AG04450 (cell line): ENCODE data around the gene MICOS13. TPM values are rescaled to one million over a fixed set of nuclear protein-coding genes. Genes with fewer than 3 reads are reported as not detected.

ENCODE experiments used
- CTCF ChIA-PET: fragments of 300-600, 350-600 bp; formaldehyde crosslinking; extraction: SDS; loops from one replicate; lab custom pipeline; 2022; ENCODE audit warnings: antibody characterized with exemption, inconsistent platforms; lab: Charles Lee
- POLR2A ChIA-PET: fragments of 350-600 bp; formaldehyde crosslinking; extraction: SDS; loops from one replicate; lab custom pipeline; 2021; ENCODE audit warnings: antibody characterized with exemption, inconsistent platforms; lab: Yijun Ruan, JAX
- DNase-seq: peaks from one replicate; pipeline ENCODE4 v3.0.0-alpha.2; 2011; ENCODE audit warnings: low read depth, low spot score
- H3K27ac ChIP-seq: one replicate; pipeline ENCODE4 v1.5.1; 2012; ENCODE audit warnings: low read depth, low read length, control low read depth
- H3K27me3 ChIP-seq: one replicate; pipeline ENCODE4 v1.6.0; 2012; ENCODE audit warnings: low read length; ENCODE audit not compliant: control insufficient read depth, insufficient read depth
- H3K4me3 ChIP-seq: 2 replicates; pipeline ENCODE4 v1.5.1; 2011; ENCODE audit warnings: mild to moderate bottlenecking, low read depth, low read length, control low read depth
- H3K9me3 ChIP-seq: 2 replicates; pipeline ENCODE4 v1.5.1; 2012; ENCODE audit warnings: low read length; ENCODE audit not compliant: control insufficient read depth, insufficient read depth
- CTCF ChIP-seq: IDR thresholded peaks from 2 replicates; pipeline ENCODE4 v1.5.1; 2011; ENCODE audit warnings: low read depth, low read length, control low read depth, inconsistent platforms
- polyA minus RNA-seq: library from RNA; depleted of rRNA, polyadenylated mRNA; stranded (reverse); fragments of >200 nt; gene quantifications from 2 replicates; pipeline ENCODE4 v1.2.3, GENCODE V29; 2011; rRNA and poly(A)+ RNA removed
- polyA plus RNA-seq: library from polyadenylated mRNA; depleted of rRNA; stranded (reverse); fragments of >200 nt; gene quantifications from 2 replicates; pipeline ENCODE4 v1.2.3, GENCODE V29; 2011; rRNA removed

Gene MICOS13, protein sequence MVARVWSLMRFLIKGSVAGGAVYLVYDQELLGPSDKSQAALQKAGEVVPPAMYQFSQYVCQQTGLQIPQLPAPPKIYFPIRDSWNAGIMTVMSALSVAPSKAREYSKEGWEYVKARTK
- 25.2 and 39.3 TPM in 2 replicates for polyA plus RNA-seq
- 8.0 and 8.5 TPM in 2 replicates for polyA minus RNA-seq

- peak; percentile 97 for DNase-seq
- no peak for TF ChIP-seq CTCF
- H3K4me3 ChIP-seq: peak within 1 kb of the TSS; percentile 96
- CTCF ChIA-PET: no interaction called here
- peaks cover 4% of the 10 kb centered on the region; the same call in 1 of the 2 replicates for H3K9me3 ChIP-seq
- H3K27me3 ChIP-seq: no peaks in the 10 kb centered on the region
- POLR2A ChIA-PET: no interaction called here
- H3K27ac ChIP-seq: peak within 1 kb of the TSS; percentile 81
These were observed at the start of gene MICOS13, which contains the start of gene HSD11B1L for GRCh38 chr19:5680437-5681368. MICOS13 (minus strand) TSS chr19:5680516; CDS start chr19:5680486, 30 bp downstream. HSD11B1L (plus strand) TSS chr19:5681027; CDS start chr19:5684833, 3,806 bp downstream.

DNA sequence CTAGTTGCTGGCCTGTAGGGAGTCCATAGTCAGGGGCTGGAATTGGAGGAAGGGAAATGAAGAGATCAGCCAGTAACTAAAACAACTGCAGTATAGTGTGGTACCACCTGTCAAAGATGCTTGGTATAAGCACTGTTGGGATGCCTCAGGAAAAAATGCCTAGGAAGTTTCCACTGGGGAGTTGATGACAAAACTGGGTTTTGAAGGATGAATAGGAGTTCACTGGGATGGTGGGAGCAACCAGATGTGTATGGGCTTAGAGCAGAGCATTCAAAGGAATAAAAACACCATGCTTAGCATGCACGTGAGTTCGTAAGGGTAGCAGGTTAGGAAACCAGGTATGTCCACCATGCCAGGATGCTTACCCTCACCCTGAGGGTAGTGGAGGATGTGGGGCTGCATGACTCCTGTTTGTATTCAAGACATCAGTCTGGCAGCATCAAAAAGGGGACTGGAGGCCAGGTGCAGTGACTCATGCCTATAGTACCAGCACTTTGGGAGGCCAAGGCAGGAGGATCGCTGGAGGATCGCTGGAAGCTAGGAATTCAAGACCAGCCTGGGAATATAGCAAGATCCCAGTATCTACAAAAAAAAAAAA, 47.2 kb upstream of the MICOS13 start:
- H3K4me3 ChIP-seq: no peak overlapping the region
- CTCF ChIA-PET: no interaction called here
- TF ChIP-seq CTCF: no peak
- H3K9me3 ChIP-seq: peaks cover 4% of the 10 kb centered on the region
- DNase-seq: no peak
- POLR2A ChIA-PET: interaction anchor here (0.7 kb wide), 1 partner anchor 58 kb away, joined by 10 read pairs; no protein-coding TSS in a partner anchor
- no peaks in the 10 kb centered on the region for H3K27me3 ChIP-seq
- no peak overlapping the region for H3K27ac ChIP-seq

DNA sequence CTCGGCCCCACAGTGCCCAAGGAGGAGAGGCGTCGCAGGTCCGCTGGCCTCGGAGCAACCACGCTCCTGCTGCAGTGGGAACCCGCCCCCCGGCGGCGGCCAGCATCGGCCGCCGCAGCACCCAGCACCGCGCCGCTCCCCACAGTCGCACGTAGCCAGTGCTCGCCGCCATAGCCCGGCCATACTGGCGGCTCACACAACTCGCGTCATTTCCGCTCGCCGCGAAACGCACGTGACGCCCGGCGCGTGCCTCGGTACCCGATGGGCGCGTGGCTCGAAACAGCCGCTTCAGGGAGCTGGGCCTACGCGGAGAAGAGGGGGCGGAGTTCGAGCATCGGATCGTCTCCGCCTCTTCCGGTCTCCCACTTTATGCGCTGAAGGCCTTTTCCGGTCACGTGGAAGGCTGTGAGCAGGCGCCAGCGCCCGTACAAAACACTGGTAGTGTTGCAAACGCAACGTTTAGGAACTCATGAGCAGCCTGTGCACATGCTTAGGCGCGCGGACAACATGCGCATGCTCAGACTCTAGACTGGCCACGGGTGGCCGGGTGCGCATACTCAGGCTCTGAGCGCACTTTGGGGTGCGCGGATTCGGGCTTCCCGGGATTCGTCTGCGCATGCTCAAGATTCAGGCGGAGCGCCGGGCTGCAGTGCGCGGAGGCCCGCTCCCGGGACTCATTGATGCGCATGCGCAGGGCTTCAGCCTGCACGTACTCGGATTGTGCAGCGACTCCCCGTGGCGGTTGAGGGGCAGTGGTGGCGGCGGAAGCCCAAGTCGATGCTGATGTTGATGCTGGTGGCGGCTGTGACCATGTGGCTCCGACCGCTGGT, 39.9 kb upstream of the MICOS13 start, which contains the start of the genes CATSPERD and LONP1:
Gene CATSPERD (plus strand): TSS at position 677 of the 830 bp plus-strand sequence. CDS start 101 bp downstream, at position 778.
Gene LONP1 (minus strand): TSS at position 186 of the 830 bp plus-strand sequence. CDS start 14 bp downstream, at position 172.
- peak within 1 kb of the TSS; percentile 98 for H3K27ac ChIP-seq
- no peaks in the 10 kb centered on the region for H3K9me3 ChIP-seq
- POLR2A ChIA-PET: interaction anchor here (0.5 to 1.0 kb wide), 15 partner anchors 9 to 824 kb away, joined by 3 to 15 read pairs (median 5); partner anchors contain the start of gene RPL36
- peak; percentile 97 for DNase-seq
- H3K27me3 ChIP-seq: no peaks in the 10 kb centered on the region
- CTCF ChIA-PET: interaction anchor here (0.5 to 2.7 kb wide), 11 partner anchors 8 to 396 kb away, joined by 3 to 23 read pairs (median 3); partner anchors contain the start of genes NDUFA11 and RPL36
- peak within 1 kb of the TSS; percentile 98 for H3K4me3 ChIP-seq
- TF ChIP-seq CTCF: peak; percentile 90

DNA sequence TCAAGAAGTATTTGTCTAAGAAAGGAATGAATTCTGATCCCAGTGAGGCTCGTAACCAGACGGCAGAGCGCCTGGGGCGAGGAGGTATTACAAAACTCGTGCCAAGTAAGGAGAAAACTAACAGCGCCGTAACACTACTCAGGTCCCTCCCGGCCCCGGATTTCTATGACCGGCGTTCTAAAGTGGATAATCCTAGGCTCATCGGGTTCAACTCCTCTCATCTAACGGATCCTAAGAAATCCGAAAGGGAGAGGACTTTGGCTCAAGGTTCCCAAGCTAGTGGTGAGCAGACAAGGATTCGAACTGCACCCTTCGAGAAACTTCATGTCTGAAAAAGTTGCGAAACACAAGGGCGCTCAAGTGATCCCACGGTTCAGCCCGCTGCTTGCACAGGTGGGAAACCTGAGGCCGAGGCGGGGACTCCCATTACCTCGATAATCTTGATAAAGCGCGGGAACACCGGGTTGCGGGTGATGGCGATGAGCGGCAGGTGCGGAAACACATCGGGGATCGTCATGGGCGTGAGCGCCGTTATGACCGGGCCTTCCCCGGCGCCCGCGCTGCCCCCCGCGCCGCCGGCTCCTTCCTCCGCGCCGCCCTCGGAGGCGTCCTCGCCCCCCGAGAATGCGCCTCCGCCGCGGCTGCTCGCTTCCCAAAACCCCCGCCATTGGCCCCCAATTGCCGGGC, 39.1 kb upstream of the MICOS13 start:
- Histone ChIP-seq H3K27me3 (no peaks in the 10 kb centered on the region), H3K4me3 (peak overlapping the region; percentile 98), H3K9me3 (no peaks in the 10 kb centered on the region), H3K27ac (peak overlapping the region; percentile 98)
- POLR2A ChIA-PET: interaction anchor here (0.9 to 1.7 kb wide), 7 partner anchors 19 to 109 kb away, joined by 3 to 14 read pairs (median 4); partner anchors contain the start of gene RPL36
- CTCF ChIA-PET: interaction anchor here (0.6 to 2.7 kb wide), 4 partner anchors 31 to 549 kb away, joined by 3 to 23 read pairs (median 3); partner anchors contain the start of gene RPL36
- no peak for TF ChIP-seq CTCF
- no peak for DNase-seq
